NB4 (cell line): ENCODE measurements around the gene IL20.

ENCODE experiments used
- DNase-seq: peaks from one replicate; pipeline ENCODE4 v3.0.0; 2010; ENCODE audit warnings: low read depth
- H3K4me3 ChIP-seq: one replicate; pipeline ENCODE4 v1.5.1; 2011; ENCODE audit warnings: mild to moderate bottlenecking, low read depth, low read length, moderate library complexity
- MYC ChIP-seq: IDR thresholded peaks from 2 replicates; pipeline ENCODE4 v1.6.1; 2011; ENCODE audit warnings: low read depth, low read length
- POLR2A ChIP-seq: IDR thresholded peaks from 2 replicates; pipeline ENCODE4 v1.6.1; 2011; ENCODE audit warnings: mild to moderate bottlenecking; ENCODE audit not compliant: insufficient read length; ENCODE audit errors: extremely low read depth
- TF ChIP-seq, protein P1 (sequence below): IDR thresholded peaks from 2 replicates; pipeline ENCODE4 v1.6.1; 2011; ENCODE audit warnings: low read depth, low read length
- TF ChIP-seq, protein P2 (sequence below): IDR thresholded peaks from one replicate; pipeline ENCODE4 v1.5.1; 2012; ENCODE audit warnings: low read depth, low read length

Gene IL20

DNA sequence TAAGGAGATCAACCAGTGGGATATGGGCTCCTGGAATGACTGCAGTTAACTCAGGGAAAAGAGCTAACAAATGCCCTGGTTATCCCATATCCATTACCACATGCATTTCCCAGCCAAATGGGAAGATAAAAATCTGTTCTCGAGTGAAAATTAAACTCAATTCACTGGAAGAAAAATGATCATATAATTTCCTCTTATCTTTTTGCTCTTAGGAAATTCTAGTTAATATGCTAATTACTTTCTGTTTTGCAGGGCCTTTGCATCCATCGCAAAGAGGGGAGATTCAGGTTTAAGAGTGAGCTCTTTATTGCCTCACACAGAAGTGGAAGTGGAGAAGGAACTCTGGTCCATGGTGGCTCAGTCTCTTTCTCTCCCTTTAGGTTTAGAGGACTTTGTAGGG lies 28.0 kb downstream of the IL20 start:
- TF ChIP-seq, protein P1, sequence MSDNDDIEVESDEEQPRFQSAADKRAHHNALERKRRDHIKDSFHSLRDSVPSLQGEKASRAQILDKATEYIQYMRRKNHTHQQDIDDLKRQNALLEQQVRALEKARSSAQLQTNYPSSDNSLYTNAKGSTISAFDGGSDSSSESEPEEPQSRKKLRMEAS, result no peak
- TF ChIP-seq, protein P2, sequence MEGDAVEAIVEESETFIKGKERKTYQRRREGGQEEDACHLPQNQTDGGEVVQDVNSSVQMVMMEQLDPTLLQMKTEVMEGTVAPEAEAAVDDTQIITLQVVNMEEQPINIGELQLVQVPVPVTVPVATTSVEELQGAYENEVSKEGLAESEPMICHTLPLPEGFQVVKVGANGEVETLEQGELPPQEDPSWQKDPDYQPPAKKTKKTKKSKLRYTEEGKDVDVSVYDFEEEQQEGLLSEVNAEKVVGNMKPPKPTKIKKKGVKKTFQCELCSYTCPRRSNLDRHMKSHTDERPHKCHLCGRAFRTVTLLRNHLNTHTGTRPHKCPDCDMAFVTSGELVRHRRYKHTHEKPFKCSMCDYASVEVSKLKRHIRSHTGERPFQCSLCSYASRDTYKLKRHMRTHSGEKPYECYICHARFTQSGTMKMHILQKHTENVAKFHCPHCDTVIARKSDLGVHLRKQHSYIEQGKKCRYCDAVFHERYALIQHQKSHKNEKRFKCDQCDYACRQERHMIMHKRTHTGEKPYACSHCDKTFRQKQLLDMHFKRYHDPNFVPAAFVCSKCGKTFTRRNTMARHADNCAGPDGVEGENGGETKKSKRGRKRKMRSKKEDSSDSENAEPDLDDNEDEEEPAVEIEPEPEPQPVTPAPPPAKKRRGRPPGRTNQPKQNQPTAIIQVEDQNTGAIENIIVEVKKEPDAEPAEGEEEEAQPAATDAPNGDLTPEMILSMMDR, result no peak
- TF ChIP-seq MYC (no peak), POLR2A (no peak)
- no peak overlapping the region for H3K4me3 ChIP-seq
- no peak for DNase-seq

DNA sequence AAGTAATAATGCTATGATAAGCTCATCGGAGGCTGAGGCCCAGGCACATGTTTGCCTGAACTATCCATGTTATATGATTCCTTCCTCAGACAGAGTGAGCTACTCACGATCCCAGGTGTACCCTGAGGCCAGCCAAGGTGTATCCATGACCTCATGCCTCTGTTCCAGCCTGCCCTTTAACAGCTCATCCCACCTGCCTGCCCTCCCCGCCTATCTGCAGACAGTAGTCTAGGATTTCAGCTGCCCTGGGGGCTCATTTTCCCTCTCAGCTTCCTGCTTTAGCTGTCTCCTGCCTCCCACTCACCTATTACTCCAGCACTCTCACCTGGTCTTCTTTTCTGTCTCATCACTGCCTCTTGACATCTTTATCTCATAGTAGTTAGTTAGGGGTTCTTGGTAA lies 29.9 kb downstream of the IL20 start:
- TF ChIP-seq, protein P2, result no peak
- no peak overlapping the region for H3K4me3 ChIP-seq
- no peak for DNase-seq

DNA sequence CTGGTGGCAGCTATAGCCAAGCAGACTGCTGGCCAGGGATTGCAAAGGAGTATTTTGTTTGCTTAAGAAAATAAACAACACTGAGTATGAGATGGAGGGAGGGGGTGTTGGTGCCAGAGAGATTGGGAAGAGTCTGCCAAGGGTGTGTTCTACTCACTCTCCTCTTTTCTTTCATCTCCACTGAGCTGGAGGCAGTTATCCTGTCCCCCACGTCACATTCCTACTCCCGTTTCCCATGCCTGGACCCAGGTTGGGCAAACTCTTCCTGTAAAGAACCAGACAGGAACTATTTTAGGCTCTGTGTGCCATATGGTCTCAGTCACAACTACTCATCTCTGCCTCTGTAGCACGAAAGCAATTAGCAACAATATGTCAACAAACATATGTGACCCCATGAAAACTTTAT lies 30.4 kb downstream of the IL20 start:
- no peak for DNase-seq
- no peak overlapping the region for H3K4me3 ChIP-seq
- TF ChIP-seq, protein P2, result no peak
- TF ChIP-seq POLR2A, result no peak
- TF ChIP-seq MYC, result no peak
- TF ChIP-seq, protein P1, result no peak

DNA sequence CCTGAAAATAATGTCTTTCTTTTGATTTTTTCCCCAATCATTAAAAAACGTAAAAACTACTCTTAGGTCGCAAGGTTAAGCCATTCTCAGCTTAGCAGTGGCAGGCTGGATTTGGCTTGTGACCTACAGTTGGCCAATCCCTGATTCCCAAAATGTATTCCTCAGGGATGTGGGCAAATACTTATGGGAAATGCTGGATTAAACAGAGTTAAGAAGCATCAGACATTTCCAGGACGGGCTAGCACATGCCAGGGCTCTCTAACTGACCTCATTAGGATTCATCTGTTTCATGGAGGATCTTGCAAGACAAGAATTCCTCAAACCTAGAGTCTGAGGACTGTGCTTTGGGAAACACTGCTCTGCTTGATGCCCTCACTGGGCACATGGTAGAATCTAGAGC lies 30.8 kb downstream of the IL20 start:
- TF ChIP-seq POLR2A (no peak), MYC (no peak)
- TF ChIP-seq, protein P1, result no peak
- TF ChIP-seq, protein P2, result no peak
- H3K4me3 ChIP-seq, result no peak overlapping the region
- DNase-seq, result no peak

DNA sequence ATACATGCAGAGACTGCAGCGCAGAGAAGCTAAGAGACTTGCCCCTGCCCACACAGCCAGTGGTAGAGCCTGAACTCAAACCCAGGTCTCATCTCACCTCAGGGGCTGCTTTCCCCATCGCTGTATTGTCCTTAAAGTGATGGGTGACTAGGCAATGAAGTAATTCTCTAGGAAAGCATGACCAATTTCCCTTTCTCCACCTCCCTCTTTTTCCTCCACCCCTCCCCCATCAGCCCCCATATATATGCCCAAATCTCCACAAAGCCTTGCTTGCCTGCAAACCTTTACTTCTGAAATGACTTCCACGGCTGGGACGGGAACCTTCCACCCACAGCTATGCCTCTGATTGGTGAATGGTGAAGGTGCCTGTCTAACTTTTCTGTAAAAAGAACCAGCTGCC lies 31.8 kb downstream of the IL20 start, which contains the start of gene IL24:
TSS of gene IL24 (plus strand) at position 269 of the 400 bp plus-strand sequence. CDS start 390 bp downstream, outside the sequence.
- DNase-seq, result no peak
- TF ChIP-seq, protein P2, result no peak
- TF ChIP-seq MYC (no peak), POLR2A (no peak)
- TF ChIP-seq, protein P1, result no peak
- no peak within 1 kb of the TSS for H3K4me3 ChIP-seq

DNA sequence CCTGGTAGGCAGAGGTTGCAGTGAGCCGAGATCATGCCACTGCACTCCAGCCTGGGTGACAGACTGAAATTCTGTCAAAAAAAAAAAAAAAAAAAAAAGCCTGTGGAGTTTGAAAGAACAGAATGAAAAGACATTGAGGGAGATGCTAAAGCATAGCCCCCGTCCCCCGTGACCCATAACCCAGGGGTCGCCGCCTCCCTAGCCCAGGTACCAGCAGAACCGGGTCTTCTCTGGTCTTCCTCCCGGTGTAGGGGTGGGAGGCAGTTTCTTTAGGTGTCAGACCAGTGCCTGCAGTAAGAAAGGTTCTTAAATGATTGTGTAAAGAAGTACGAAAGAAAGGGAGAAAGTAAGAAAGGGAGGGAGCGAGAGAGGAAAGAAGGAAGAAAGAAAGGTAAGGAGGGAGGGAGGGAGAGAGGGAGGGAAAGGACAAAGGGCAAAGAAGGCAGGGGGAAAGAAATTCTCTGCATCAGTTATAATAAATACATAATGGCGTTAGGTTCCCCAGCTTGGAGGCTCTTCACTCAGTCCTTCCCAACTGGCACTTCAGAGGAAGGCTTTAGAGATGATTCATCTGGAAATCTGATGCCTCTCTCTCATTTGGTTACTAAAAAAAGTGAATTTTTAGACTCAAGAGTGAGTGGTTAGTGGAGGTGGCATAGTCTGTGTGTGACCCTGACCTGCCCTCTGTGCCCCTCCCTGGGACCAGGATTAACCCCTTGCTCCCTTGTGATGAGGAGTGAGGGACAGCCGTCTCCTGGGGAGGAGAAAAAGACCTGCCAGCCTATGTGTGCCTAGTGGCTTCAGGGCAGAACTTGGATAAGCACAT lies 32.9 kb downstream of the IL20 start:
- H3K4me3 ChIP-seq, result no peak overlapping the region
- no peak for TF ChIP-seq POLR2A
- TF ChIP-seq MYC, result no peak
- TF ChIP-seq, protein P2, result no peak
- TF ChIP-seq, protein P1, result no peak
- no peak for DNase-seq
